IMR-90 (cell line): ENCODE data around the gene GJB5. TPM values are rescaled to one million over a fixed set of nuclear protein-coding genes. Genes with fewer than 3 reads are reported as not detected.

ENCODE experiments used
- ATAC-seq: fragments of 200-7000 bp; cut with Tn5 transposase; 2 replicates; pipeline ENCODE4 v1.9.1; 2020; ENCODE audit warnings: low read depth, mild to moderate bottlenecking, moderate library complexity
- BruUV-seq: library from RNA; stranded (reverse); fragments of 400-500 nt; replicated peaks from 2 replicates; lab custom pipeline; 2021; lab: Mats Ljungman, UMichigan
- CTCF ChIA-PET: fragments of 300-600 bp; formaldehyde crosslinking; extraction: SDS; loops from one replicate; lab custom pipeline; 2021; ENCODE audit warnings: antibody characterized with exemption; lab: Yijun Ruan, JAX
- POLR2A ChIA-PET: fragments of 300-600 bp; sonication (Branson Sonifier 250); formaldehyde crosslinking; loops from one replicate; lab custom pipeline; 2022; ENCODE audit warnings: antibody characterized with exemption; ENCODE audit not compliant: unreplicated experiment; lab: Charles Lee
- DNase-seq: peaks from one replicate; pipeline ENCODE4 v3.0.0; 2013
- H2AFZ ChIP-seq: replicated peaks from 2 replicates; pipeline ENCODE3; 2013; ENCODE audit warnings: low read length, mild to moderate bottlenecking; ENCODE audit not compliant: poor library complexity
- H2AK5ac ChIP-seq: 2 replicates; pipeline ENCODE4 v1.6.1; 2013; ENCODE audit warnings: low read depth, low read length, inconsistent platforms
- H2AK9ac ChIP-seq: replicated peaks from 2 replicates; pipeline ENCODE3; 2013; ENCODE audit warnings: mild to moderate bottlenecking, low read depth, low read length, moderate library complexity; ENCODE audit not compliant: poor library complexity
- H2BK120ac ChIP-seq: 2 replicates; pipeline ENCODE4 v1.6.1; 2013; ENCODE audit warnings: low read depth, low read length, inconsistent platforms
- H2BK15ac ChIP-seq: 3 replicates; pipeline ENCODE4 v1.6.1; 2013; ENCODE audit warnings: low read depth, low read length, inconsistent platforms
- H2BK20ac ChIP-seq: 2 replicates; pipeline ENCODE4 v1.6.1; 2013; ENCODE audit warnings: low read depth, mild to moderate bottlenecking, inconsistent platforms, low read length, moderate library complexity
- H2BK5ac ChIP-seq: 2 replicates; pipeline ENCODE4 v1.6.1; 2013; ENCODE audit warnings: mild to moderate bottlenecking, low read depth, low read length, inconsistent platforms; ENCODE audit not compliant: poor library complexity, severe bottlenecking
- H3K14ac ChIP-seq: replicated peaks from 2 replicates; pipeline ENCODE4 v1.6.1; 2013; ENCODE audit warnings: low read depth, low read length, inconsistent platforms
- H3K18ac ChIP-seq: 2 replicates; pipeline ENCODE4 v1.6.1; 2013; ENCODE audit warnings: low read depth, low read length, control low read depth
- H3K23ac ChIP-seq: 2 replicates; pipeline ENCODE4 v1.6.1; 2013; ENCODE audit warnings: low read depth, low read length, inconsistent platforms
- H3K27ac ChIP-seq: 2 replicates; pipeline ENCODE4 v1.5.1; 2013; ENCODE audit warnings: mild to moderate bottlenecking, control low read depth, low read length; ENCODE audit not compliant: insufficient read depth
- H3K27me3 ChIP-seq: 2 replicates; pipeline ENCODE4 v1.6.1; 2013; ENCODE audit warnings: low read length; ENCODE audit not compliant: control insufficient read depth, insufficient read depth
- H3K36me3 ChIP-seq: 2 replicates; pipeline ENCODE4 v1.6.1; 2013; ENCODE audit warnings: low read length, mixed read lengths; ENCODE audit not compliant: control insufficient read depth, insufficient read depth
- H3K4ac ChIP-seq: 2 replicates; pipeline ENCODE4 v1.6.1; 2013; ENCODE audit warnings: low read depth, low read length, inconsistent platforms
- H3K4me1 ChIP-seq: 2 replicates; pipeline ENCODE4 v1.6.1; 2013; ENCODE audit warnings: low read length, mixed read lengths; ENCODE audit not compliant: control insufficient read depth, insufficient read depth
- H3K4me2 ChIP-seq: 2 replicates; pipeline ENCODE4 v1.6.1; 2013; ENCODE audit warnings: low read depth, mild to moderate bottlenecking, control low read depth, low read length, moderate library complexity
- H3K4me3 ChIP-seq: 2 replicates; pipeline ENCODE4 v1.5.1; 2013; ENCODE audit warnings: low read depth, mild to moderate bottlenecking, control low read depth, low read length, moderate library complexity; ENCODE audit not compliant: insufficient read depth
- H3K56ac ChIP-seq: 2 replicates; pipeline ENCODE4 v1.6.1; 2013; ENCODE audit warnings: low read length, inconsistent platforms; ENCODE audit not compliant: insufficient read depth; ENCODE audit errors: extremely low read depth
- H3K79me1 ChIP-seq, 2 experiments: 2 replicates each; pipeline ENCODE4 v1.6.1; 2013; ENCODE audit warnings: low read length in 2 of 2, inconsistent platforms in 1 of 2, low read depth in 1 of 2
- H3K9ac ChIP-seq: 2 replicates; pipeline ENCODE4 v1.6.1; 2013; ENCODE audit warnings: low read depth, low read length, control low read depth
- H3K9me1 ChIP-seq: 2 replicates; pipeline ENCODE4 v1.6.1; 2013; ENCODE audit warnings: low read length, inconsistent platforms; ENCODE audit not compliant: insufficient read depth
- H3K9me3 ChIP-seq: 2 replicates; pipeline ENCODE4 v1.6.1; 2013; ENCODE audit warnings: low read length; ENCODE audit not compliant: control insufficient read depth, insufficient read depth
- H4K20me1 ChIP-seq: 2 replicates; pipeline ENCODE4 v1.6.1; 2013; ENCODE audit warnings: low read length, inconsistent platforms; ENCODE audit not compliant: insufficient read depth
- H4K5ac ChIP-seq: 2 replicates; pipeline ENCODE4 v1.6.1; 2013; ENCODE audit warnings: mild to moderate bottlenecking, low read depth, low read length, control low read depth
- H4K8ac ChIP-seq, 2 experiments: 2 replicates each; pipeline ENCODE4 v1.6.1; 2013; ENCODE audit warnings: low read depth in 2 of 2, low read length in 2 of 2, control low read depth in 1 of 2, inconsistent platforms in 1 of 2
- H4K91ac ChIP-seq: 2 replicates; pipeline ENCODE4 v1.6.1; 2013; ENCODE audit warnings: low read depth, low read length, inconsistent platforms; ENCODE audit not compliant: insufficient read depth
- BHLHE40 ChIP-seq: fragments of 150-350 bp; IDR thresholded peaks from 2 replicates; pipeline ENCODE4 v1.6.1; 2016; ENCODE audit warnings: mild to moderate bottlenecking, low read depth, low read length
- CEBPB ChIP-seq: IDR thresholded peaks from 2 replicates; pipeline ENCODE4 v1.6.1; 2012; ENCODE audit warnings: low read depth, low read length, improper control_type of control experiment
- CHD1 ChIP-seq: IDR thresholded peaks from 2 replicates; pipeline ENCODE4 v1.6.1; 2012; ENCODE audit warnings: low read depth, low read length, improper control_type of control experiment
- CTCF ChIP-seq: conservative IDR thresholded peaks from 2 replicates; pipeline ENCODE4 v1.5.1; 2012; ENCODE audit warnings: mild to moderate bottlenecking, low read depth, low read length, improper control_type of control experiment
- FOS ChIP-seq: fragments of 150-350 bp; IDR thresholded peaks from 2 replicates; pipeline ENCODE4 v1.6.1; 2016; ENCODE audit warnings: low read depth, low read length
- MAFK ChIP-seq: IDR thresholded peaks from 2 replicates; pipeline ENCODE4 v1.6.1; 2012; ENCODE audit warnings: low read depth, low read length, improper control_type of control experiment
- MAZ ChIP-seq: IDR thresholded peaks from 2 replicates; pipeline ENCODE4 v1.6.1; 2012; ENCODE audit warnings: low read depth, mild to moderate bottlenecking, low read length, improper control_type of control experiment, moderate library complexity, borderline replicate concordance
- MXI1 ChIP-seq: IDR thresholded peaks from 2 replicates; pipeline ENCODE4 v1.6.1; 2012; ENCODE audit warnings: low read depth, mild to moderate bottlenecking, low read length, moderate library complexity, borderline replicate concordance
- NFE2L2 ChIP-seq: fragments of 150-350 bp; IDR thresholded peaks from 2 replicates; pipeline ENCODE4 v1.6.1; 2016; ENCODE audit warnings: low read depth, mild to moderate bottlenecking, low read length
- POLR2A ChIP-seq: IDR thresholded peaks from 2 replicates; pipeline ENCODE4 v1.6.1; 2012; ENCODE audit warnings: mild to moderate bottlenecking, low read depth, low read length
- RAD21 ChIP-seq: IDR thresholded peaks from 2 replicates; pipeline ENCODE4 v1.6.1; 2012; ENCODE audit warnings: low read length, improper control_type of control experiment
- RCOR1 ChIP-seq: IDR thresholded peaks from 2 replicates; pipeline ENCODE4 v1.6.1; 2012; ENCODE audit warnings: mild to moderate bottlenecking, low read length, improper control_type of control experiment; ENCODE audit not compliant: insufficient replicate concordance
- RFX5 ChIP-seq: IDR thresholded peaks from 2 replicates; pipeline ENCODE4 v1.8.0; 2012; ENCODE audit warnings: low read depth, mild to moderate bottlenecking, low read length, moderate library complexity
- SMC3 ChIP-seq: fragments of 150-350 bp; IDR thresholded peaks from 2 replicates; pipeline ENCODE4 v1.6.1; 2016; ENCODE audit warnings: low read depth, mild to moderate bottlenecking, antibody characterized with exemption, low read length, moderate library complexity
- USF2 ChIP-seq: fragments of 150-350 bp; IDR thresholded peaks from 2 replicates; pipeline ENCODE4 v1.6.1; 2017; ENCODE audit warnings: mild to moderate bottlenecking, antibody characterized with exemption, low read length, low read depth
- WGBS, 2 experiments: methylation state at CpG; one replicate each; pipeline versions ENCODE4 v1.1.5 to v1.1.7; 2013; ENCODE audit warnings: missing lambda C conversion rate in 2 of 2; ENCODE audit not compliant: insufficient read length in 1 of 2; ENCODE audit errors: extremely low coverage in 2 of 2; 5-methylcytosine and 5-hydroxymethylcytosine counted together
- dilution Hi-C: fragments of 300-500 bp; cut with HindIII; formaldehyde crosslinking; loops from one replicate; pipeline ENCODE4 v1.14.3; 2018; ENCODE audit warnings: low sequenced_read_pairs; ENCODE audit not compliant: unreplicated experiment
- in situ Hi-C: fragments of 300-500 bp; cut with MboI; formaldehyde crosslinking; loops from 3 replicates; pipeline ENCODE4 v1.14.3; 2019; ENCODE audit warnings: low sequenced_read_pairs, inconsistent platforms, mixed read lengths
- intact Hi-C: fragments of 100-400 bp; cut with micrococcal nuclease; formaldehyde crosslinking; loops from 2 replicates; pipeline ENCODE4 v1.10.0; 2022
- polyA plus RNA-seq, 3 experiments: library from polyadenylated mRNA; depleted of rRNA; stranded (reverse); fragments of >200 nt; gene quantifications; 2 replicates each; pipeline ENCODE4 v1.2.3, GENCODE V29; 2012; ENCODE audit warnings: low replicate concordance in 1 of 3
- total RNA-seq: library from RNA; depleted of rRNA; stranded (reverse); fragments of >200 nt; gene quantifications from 2 replicates; pipeline ENCODE4 v1.2.3, GENCODE V29; 2012

Gene GJB5
- total and polyA plus RNA-seq, 2 of the 4 experiments (the other 2 are of a cell fraction): 0.10 TPM; not detected in 1

GRCh38 chr1:34792868-34793727 is 38.3 kb downstream of the GJB5 start, which contains the start of gene GJA4:
GJA4 (plus strand) TSS chr1:34792999; CDS start chr1:34794214, 1,215 bp downstream.
- Histone ChIP-seq H3K23ac (no peak within 1 kb of the TSS), H3K18ac (no peak within 1 kb of the TSS), H3K9me3 (peaks cover 6% of the 10 kb centered on the region), H4K91ac (no peak within 1 kb of the TSS), H3K4me2 (no peak within 1 kb of the TSS), H4K5ac (no peak within 1 kb of the TSS), H3K9me1 (no peaks in the 10 kb centered on the region), H3K4ac (no peak within 1 kb of the TSS), H2AFZ (peak within 1 kb of the TSS; percentile 58), H3K27ac (no peak within 1 kb of the TSS), H3K14ac (no peak within 1 kb of the TSS), H2BK120ac (no peak within 1 kb of the TSS), H2AK5ac (no peak within 1 kb of the TSS), H3K56ac (no peak within 1 kb of the TSS), H2AK9ac (no peak within 1 kb of the TSS), H3K36me3 (no peaks in the 10 kb centered on the region), H3K27me3 (peaks cover 14% of the 10 kb centered on the region), H3K79me1 (no peaks in the 10 kb centered on the region), H2BK15ac (no peak within 1 kb of the TSS), H4K20me1 (no peaks in the 10 kb centered on the region), H3K9ac (no peak within 1 kb of the TSS), H2BK20ac (no peak within 1 kb of the TSS), H3K4me3 (no peak within 1 kb of the TSS), H3K4me1 (no peaks in the 10 kb centered on the region), H2BK5ac (no peak within 1 kb of the TSS), H4K8ac (no peak within 1 kb of the TSS)
- ATAC-seq (no peak), DNase-seq (no peak)
- in situ Hi-C loops: no loop called here
- TF ChIP-seq POLR2A (no peak), MXI1 (no peak), CHD1 (no peak), CTCF (no peak), MAZ (no peak), SMC3 (no peak), MAFK (no peak), CEBPB (no peak), USF2 (no peak), BHLHE40 (no peak), NFE2L2 (no peak), FOS (no peak), RCOR1 (no peak), RFX5 (no peak), RAD21 (no peak)
- intact Hi-C loops: no loop called here
- no TSS peak for BruUV-seq
- ChIA-PET POLR2A (no interaction called here), CTCF (no interaction called here)
- dilution Hi-C loops: no loop called here
- WGBS, 2 experiments: 15% methylated on average over 17 of the region's 45 CpGs; no CpG with 5 or more reads in 1 of the 2 experiments
